GM04503 (cell line): Measurements from ENCODE around the gene GABRR1.

ENCODE experiments used
- DNase-seq: peaks from one replicate; pipeline ENCODE4 v3.0.0-alpha.2; 2012; ENCODE audit warnings: low read depth

Gene GABRR1

DNA sequence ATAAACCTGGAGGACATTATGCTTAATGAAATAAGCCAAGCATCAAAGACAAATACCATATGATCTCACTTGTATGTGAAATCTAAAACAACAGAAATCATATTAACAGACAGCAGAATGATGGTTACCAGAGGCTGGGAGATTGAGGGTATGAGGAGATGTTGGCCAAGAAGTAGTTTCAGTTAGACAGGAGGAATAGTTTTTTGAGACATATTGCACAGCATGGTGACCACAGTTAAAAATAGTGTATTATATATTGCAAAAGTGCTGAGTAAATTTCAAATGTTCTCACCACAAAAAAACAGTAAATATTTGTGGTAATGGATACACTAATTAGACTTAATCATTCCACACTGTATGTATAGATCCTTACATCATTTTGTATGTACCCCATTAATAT lies 1.8 kb downstream of the GABRR1 start:
- DNase-seq: no peak

DNA sequence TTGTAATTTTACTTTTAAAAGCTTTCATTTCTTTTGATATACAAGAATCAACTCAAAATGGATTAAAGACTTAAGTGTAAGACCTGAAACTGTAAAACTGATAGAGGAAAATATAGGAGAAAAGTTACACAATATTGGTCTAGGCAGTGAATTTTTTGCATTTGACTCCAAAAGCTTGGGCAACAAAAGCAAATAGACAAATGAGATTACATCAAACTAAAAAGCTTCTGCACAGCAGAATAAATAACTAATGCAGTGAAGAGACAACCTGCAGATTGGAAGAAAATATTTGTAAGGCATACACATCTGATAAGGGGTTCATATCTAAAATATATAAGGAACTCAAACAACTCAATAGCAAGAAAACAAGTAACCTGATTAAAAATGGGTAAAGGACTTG lies 3.0 kb downstream of the GABRR1 start:
- DNase-seq: no peak

- no peak for DNase-seq
These were observed 4.7 kb downstream of the GABRR1 start for GRCh38 chr6:89212472-89212871.

DNA sequence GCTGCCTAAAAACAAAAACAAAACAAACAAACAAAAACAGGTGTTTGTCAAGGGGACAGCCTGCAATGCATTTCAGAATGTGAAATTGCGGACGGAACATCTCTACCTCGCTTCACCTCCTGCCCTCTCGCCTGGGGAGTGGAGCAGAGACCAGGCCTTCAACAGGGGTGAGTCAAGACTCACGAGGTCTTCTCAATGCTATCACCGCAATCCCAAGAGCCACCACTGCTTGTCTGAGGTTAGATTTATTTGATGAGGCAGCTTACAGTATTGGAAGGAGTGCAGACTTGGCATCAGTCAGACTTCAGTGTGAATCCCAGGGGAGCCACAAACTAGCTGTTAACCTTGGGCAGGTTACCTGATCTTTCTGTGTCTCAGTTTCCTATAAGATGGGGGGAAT lies 7.7 kb downstream of the GABRR1 start:
- no peak for DNase-seq

DNA sequence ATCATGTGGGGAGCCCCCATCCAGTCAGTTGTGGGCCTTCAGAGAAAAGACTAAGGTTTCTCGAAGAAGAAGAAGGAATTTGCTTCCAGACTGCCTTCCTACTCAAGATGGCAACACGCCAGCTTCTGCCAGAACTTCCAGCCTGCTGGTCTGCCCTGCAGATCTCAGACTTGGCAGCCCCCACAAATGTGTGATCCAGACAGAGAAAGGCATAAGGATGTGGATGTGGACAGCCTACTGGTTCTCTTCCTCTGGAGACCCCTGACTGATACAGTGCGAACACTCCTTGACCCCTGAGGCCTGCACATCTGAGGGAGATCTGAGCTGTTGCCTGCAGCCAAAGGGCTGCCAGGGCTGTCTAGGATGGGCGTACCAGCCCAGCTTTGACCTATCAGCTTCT lies 8.6 kb downstream of the GABRR1 start:
- DNase-seq: no peak

- no peak for DNase-seq
These were observed 11.3 kb downstream of the GABRR1 start for GRCh38 chr6:89205819-89206218.

DNA sequence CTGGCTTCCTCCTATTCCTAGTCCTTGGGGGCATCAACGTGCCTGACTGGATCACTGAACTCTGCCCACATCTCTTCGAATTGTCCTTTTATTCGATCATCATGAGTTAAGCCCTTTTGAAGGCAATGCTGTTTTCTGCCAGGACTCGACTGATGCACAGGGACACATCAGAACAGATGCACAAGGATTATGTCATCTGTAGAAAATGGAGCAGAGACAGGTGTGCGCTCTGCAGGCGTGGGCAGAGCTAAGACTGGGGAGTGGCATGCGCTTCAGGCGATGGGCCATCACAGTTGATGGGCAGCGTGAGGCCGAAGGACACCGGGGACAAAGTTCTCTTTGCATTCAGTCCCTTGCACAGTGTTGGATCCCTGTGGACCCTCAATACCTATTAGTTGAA lies 13.1 kb downstream of the GABRR1 start:
- no peak for DNase-seq

DNA sequence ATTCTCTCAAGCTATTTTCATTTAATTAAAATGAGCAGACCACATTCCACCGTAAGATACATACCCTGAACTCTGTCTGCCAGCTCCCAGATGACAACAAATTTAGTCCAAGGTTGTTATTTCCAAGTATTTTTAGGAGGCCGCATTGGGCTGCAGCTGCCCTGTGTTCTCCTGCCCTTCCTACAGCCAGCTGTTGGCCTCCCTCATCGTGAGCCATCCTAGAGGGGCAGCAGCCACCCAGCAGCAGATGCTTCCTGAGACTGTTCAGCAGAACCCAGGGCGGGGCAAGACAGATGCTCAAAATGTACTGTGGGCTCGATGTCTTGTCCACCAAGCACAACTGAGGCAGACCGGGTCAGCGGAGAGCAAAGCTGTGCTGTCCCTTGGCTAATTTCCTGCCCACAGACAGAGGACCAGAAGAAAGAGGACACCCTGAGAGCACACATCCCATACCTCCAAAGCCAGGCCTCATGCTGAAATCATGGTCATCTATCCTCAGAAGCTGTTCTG lies 16.4 kb downstream of the GABRR1 start:
- DNase-seq: no peak

DNA sequence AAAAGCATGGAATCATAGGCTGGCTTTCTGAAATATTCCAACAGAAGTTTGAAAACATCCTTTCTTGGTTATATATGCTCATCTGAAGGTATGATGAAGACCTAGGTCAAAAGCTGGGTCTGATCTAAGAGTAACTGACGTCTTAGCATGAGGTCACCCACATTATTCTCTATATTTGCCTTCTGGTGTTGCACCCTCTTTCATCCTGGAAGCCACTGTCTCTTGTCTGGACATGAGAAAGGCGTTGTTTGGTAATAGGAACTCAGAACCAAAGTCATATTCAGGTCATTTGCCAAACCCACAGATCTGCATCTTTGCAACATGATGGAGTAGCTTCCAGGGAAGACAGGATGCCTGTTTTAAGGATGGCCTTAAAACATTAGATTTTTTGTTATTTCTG lies 17.6 kb downstream of the GABRR1 start:
- no peak for DNase-seq

- no peak for DNase-seq
These were observed 18.9 kb downstream of the GABRR1 start for GRCh38 chr6:89198235-89198634.

DNA sequence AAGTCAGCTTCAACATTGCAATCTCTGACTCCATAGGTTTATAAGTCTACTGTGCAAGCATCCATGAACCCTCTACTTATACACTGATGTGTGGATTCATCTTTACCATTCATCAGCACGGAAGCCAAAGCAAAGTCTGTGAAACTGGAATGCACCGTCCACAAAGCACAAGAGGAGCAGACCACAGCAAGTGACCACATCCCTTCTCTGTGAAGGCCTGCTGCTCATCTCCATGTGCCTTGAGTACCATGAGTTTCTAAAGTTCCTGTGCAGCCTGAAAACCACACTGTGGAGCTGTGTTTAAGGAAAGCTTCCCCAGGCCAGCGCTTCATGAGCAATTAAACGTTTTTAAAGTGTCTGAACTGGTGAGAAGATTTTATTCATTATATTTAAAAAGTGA lies 20.0 kb downstream of the GABRR1 start:
- no peak for DNase-seq

DNA sequence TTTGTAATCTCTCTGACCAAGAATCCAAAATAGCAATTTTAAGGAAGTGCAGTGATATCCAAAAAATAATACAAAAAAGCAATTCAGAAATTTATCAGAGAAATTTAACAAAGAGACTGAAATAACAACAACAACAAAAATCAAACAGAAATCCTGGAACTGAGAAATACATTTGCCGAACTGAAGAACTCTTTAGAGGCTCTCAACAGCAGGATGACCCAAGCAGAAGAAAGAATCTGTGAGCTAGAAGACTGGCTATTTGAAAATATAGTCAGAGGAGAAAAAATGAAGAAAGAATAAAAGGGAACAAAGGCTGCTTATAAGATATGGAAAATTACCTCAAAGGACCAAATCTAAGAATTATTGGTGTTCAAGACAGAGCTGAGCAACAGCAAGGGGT lies 22.6 kb downstream of the GABRR1 start:
- DNase-seq: no peak

DNA sequence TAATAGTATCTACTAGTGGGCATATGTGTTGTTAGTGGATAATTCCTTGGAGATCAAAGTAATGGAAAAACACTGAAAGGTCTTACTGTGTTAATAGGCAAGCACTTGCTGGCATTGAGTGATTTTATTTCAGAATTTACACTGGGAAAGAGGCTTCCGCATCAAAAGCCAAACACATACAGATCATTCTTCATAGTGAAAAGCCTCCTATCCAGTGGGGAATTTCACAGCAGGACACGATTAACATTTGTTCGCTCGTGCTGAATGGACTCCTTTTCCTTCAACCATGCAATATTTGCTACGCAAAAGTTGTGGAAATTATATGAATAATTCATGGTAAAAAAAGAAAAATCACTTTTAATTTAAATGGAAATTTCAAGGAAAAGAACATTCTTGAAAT lies 26.4 kb downstream of the GABRR1 start:
- DNase-seq: no peak

GRCh38 chr6:89187504-89187903 lies 29.7 kb downstream of the GABRR1 start:
- DNase-seq: no peak

GRCh38 chr6:89186762-89187161 lies 30.4 kb downstream of the GABRR1 start:
- DNase-seq: no peak

GRCh38 chr6:89184344-89184743 lies 32.8 kb downstream of the GABRR1 start:
- DNase-seq: no peak

GRCh38 chr6:89183294-89183693 lies 33.9 kb downstream of the GABRR1 start:
- no peak for DNase-seq

DNA sequence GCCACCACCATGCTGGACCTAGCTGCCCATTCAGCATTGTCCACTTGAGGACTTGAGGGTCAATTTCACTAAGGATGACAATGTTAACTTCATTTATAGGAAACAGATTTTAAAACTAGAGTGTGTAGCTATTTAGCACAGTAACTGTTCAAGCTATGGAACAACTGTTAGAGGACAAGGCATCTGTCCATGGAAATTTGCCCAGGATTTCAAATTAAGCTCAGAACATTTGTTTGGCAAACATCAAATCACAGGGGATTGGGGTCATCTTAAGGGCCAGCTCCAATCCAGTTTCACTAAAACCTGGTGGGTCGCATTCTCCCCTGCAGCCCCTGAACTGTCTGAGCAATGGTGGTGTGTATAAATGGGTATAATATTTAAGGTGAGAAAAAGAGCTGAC lies 36.2 kb downstream of the GABRR1 start:
- no peak for DNase-seq

DNA sequence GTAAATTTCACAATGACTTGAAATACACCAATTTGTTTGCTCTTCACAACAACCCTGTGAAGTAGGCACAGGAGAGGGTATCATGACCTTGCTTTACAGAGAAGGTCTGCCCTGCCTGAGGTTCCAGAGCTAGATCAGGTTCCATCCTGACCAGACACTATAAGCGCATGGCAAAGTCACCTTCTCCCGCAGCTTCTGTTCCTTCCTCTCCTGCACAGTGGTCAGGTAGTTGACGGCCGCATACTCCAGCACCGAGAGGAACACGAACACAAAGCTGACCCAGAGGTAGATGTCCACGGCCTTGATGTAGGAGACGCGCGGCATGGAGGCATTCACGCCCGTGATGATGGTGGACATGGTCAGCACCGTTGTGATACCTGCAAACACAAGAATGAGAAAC lies 37.0 kb downstream of the GABRR1 start:
- no peak for DNase-seq

GRCh38 chr6:89173634-89174033 lies 43.5 kb downstream of the GABRR1 start:
- no peak for DNase-seq

DNA sequence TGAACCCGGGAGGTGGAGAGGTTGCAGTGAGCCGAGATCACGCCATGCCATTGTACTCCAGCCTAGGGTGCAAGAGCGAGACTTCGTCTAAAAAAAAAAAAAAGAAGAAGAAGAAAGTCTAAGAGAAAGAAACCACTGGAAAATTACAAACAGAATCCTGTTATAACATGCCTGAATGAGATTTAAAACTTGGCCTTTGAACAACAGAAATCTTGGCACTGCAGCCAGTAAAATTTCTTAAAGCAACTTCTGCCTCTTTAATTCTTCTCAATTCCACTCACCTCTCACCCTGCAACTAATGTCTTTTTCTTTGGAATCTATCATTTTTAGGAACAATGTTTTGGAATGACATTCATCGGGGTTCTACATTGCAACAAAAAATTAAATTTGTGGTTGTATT lies 45.0 kb downstream of the GABRR1 start:
- DNase-seq: no peak

- no peak for DNase-seq
These were observed 55.1 kb downstream of the GABRR1 start for GRCh38 chr6:89162047-89162371.

GRCh38 chr6:89161326-89162046 lies 55.7 kb downstream of the GABRR1 start:
- DNase-seq: no peak

DNA sequence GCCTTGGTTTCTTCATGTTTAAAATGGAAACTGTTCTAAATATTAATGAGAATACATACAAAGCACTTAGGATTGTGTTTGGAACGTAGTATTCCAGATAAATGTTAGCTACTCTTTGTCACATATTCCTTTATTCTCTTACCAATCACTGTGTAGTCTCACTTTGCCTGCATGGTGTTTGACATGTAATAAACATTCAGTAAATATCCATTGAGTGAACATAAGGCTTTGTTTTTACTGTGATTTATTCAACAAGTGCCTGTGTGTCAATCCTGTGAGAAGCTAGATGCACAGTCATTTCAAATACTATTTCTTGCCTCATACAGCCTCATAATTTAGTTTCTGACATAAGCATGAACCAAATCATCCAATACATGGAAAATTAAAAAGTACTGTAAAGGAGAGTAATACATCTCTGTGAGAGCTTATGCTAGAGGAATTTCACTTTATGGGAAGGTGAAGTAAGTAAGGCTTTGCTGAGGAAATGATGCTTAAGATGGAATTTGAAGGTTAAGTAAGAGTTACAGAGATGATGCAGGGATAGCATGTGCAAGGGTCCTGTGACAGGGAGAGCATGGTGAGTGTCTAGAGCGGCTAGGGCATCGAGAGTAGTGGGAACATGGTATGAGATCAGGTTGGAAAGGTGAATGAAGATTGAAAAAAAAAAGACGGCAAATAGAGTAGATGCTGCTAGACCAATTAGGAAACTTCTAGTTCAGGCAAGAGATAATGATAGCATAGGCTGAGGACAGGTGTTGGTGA lies 56.6 kb downstream of the GABRR1 start:
- DNase-seq: no peak
